Measurements from ENCODE around the gene MPC1L.

MPC1L gene

GRCh38 chrX:40603446-40603845 is 19.8 kb upstream of the MPC1L start:
- DNase-seq (ENCODE audit: low read depth in 1 of 2, low spot score in 1 of 2), result no peak
- in situ Hi-C loops (cut with HindIII; ENCODE audit: low pct_unique_long_range_greater_than_20kb, low sequenced_read_pairs), result no loop called here
- TF ChIP-seq JUND (IDR thresholded peaks at IDR 0.05; ENCODE audit: low read depth), result no peak

DNA sequence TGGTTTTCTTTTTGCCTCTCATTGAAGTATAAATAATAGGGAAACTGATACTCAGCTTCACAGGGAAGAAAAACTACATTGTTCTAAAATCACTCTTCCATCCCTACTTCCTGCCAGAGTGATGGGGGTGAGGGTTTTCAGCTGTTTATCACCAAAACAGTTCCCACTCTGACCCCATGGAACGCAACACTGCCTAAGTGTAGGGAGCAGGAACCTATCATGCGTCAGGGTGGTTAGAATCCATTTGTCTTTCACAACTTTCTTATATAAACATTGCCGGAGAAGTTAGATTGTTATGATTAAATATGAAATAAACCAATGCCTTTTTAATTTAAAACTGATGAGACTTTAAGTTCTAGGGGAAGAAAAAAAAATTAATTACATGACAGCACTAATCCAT is 15.8 kb upstream of the MPC1L start:
- no peak for DNase-seq (ENCODE audit: low read depth in 1 of 2, low spot score in 1 of 2)
- in situ Hi-C loops (cut with HindIII; ENCODE audit: low pct_unique_long_range_greater_than_20kb, low sequenced_read_pairs), result no loop called here
- TF ChIP-seq JUND (IDR thresholded peaks at IDR 0.05; ENCODE audit: low read depth), result no peak

DNA sequence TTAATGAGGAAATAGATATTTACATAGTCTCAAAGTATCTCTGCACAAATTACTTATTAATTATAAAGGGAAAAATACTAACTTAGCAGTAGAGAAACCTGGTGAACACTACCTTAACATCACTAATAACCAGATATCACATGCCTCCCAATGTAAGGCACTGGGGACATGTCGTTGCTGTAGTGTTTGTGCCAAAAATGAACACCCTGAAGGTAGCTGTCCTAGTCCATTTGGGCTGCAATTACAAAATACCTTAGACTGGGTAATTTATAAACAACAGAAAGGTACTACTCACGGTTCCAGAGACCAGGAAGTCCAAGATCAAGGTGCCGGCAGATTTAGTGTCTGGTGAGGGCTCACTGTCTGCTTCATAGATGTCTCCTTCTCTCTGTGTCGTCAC is 10.7 kb upstream of the MPC1L start:
- no peak for TF ChIP-seq JUND (IDR thresholded peaks at IDR 0.05; ENCODE audit: low read depth)

GRCh38 chrX:40615976-40616375 is 7.3 kb upstream of the MPC1L start:
- no peak for TF ChIP-seq JUND (IDR thresholded peaks at IDR 0.05; ENCODE audit: low read depth)
- in situ Hi-C loops (cut with HindIII; ENCODE audit: low pct_unique_long_range_greater_than_20kb, low sequenced_read_pairs), result no loop called here

More for the DNA sequence above, 10.7 kb upstream of the MPC1L start:
- DNase-seq (ENCODE audit: low read depth in 1 of 2, low spot score in 1 of 2), result no peak
- in situ Hi-C loops (cut with HindIII; ENCODE audit: low pct_unique_long_range_greater_than_20kb, low sequenced_read_pairs), result no loop called here

GRCh38 chrX:40617566-40617965 is 5.7 kb upstream of the MPC1L start:
- no peak for DNase-seq (ENCODE audit: low read depth in 1 of 2, low spot score in 1 of 2)
- in situ Hi-C loops (cut with HindIII; ENCODE audit: low pct_unique_long_range_greater_than_20kb, low sequenced_read_pairs), result no loop called here
- TF ChIP-seq JUND (IDR thresholded peaks at IDR 0.05; ENCODE audit: low read depth), result no peak

More at GRCh38 chrX:40615976-40616375, 7.3 kb upstream of the MPC1L start:
- no peak for DNase-seq (ENCODE audit: low read depth in 1 of 2, low spot score in 1 of 2)

DNA sequence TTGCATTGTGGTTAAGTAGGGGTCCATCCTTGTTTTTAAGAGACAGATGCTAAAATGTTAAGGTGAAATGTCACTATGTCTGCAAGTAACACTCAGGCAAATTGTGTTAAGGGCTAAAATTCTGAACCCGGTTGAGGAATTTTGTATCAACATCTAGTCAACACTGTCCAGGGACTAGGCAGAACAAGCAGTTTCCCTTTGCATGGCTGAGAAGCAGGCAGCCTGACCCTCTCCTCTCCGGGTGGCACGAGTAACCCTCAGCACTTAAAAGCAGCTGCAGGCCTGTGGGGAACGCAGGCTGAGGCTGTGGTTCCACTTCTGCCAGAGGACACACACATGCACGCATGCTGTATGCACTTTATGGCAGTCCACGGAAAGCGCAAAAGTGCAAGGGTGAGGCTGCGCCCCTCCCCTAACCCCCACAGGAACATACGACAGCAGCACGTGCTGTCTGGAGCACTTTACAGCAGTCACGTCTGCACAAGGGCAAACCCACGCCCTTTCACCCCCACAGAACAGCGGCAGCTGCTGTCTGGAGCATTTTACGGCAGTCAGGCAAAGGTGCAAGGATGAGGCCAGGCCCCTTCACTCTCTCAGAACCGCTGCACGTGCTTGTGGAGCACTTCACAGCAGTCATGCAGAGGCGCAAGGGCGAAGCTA is 619 bp upstream of the MPC1L start:
- no peak for DNase-seq (ENCODE audit: low read depth in 1 of 2, low spot score in 1 of 2)
- in situ Hi-C loops (cut with HindIII; ENCODE audit: low pct_unique_long_range_greater_than_20kb, low sequenced_read_pairs), result no loop called here
- TF ChIP-seq JUND (IDR thresholded peaks at IDR 0.05; ENCODE audit: low read depth), result no peak

DNA sequence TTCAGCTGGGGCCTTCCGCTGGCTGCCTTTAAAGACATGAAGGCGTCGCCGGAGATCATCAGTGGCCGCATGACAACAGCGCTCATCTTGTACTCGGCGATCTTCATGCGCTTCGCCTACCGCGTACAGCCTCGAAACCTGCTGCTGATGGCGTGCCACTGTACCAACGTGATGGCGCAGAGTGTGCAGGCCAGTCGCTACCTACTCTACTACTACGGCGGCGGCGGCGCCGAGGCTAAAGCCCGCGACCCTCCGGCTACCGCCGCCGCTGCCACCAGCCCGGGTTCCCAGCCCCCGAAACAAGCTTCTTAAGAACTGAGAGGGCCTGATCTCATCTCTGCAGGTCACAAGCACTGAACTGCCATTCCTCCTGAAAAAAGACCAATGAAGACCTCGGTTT is 437 bp downstream of the MPC1L start:
- no peak for TF ChIP-seq JUND (IDR thresholded peaks at IDR 0.05; ENCODE audit: low read depth)
- DNase-seq (ENCODE audit: low read depth in 1 of 2, low spot score in 1 of 2), result no peak
- in situ Hi-C loops (cut with HindIII; ENCODE audit: low pct_unique_long_range_greater_than_20kb, low sequenced_read_pairs), result no loop called here

DNA sequence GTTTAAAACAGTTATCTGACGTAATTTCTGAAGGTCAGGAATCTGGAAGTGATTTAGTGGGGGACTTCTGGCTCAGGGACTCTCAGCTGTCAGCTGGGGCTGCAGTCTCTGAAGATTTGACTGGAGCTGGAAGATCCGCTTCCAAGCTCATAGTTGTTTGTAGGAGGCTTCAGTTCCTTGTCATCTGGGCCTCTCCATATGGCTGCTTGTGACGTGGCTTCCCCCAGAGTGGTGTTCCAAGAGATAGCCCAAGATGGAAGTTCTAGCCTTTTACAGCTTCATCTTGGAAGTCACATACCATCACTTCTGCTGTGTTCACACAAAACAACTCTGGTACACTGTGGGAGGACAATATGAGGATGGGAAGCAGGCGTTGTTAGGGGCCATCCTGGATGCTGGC is 2.1 kb downstream of the MPC1L start:
- no peak for TF ChIP-seq JUND (IDR thresholded peaks at IDR 0.05; ENCODE audit: low read depth)
- no peak for DNase-seq (ENCODE audit: low read depth in 1 of 2, low spot score in 1 of 2)
- in situ Hi-C loops (cut with HindIII; ENCODE audit: low pct_unique_long_range_greater_than_20kb, low sequenced_read_pairs), result no loop called here

- no peak for DNase-seq (ENCODE audit: low read depth in 1 of 2, low spot score in 1 of 2)
- in situ Hi-C loops (cut with HindIII; ENCODE audit: low pct_unique_long_range_greater_than_20kb, low sequenced_read_pairs), result no loop called here
- TF ChIP-seq JUND (IDR thresholded peaks at IDR 0.05; ENCODE audit: low read depth), result no peak
Measured at GRCh38 chrX:40628506-40628905, 5.3 kb downstream of the MPC1L start.

GRCh38 chrX:40632199-40632598 is 9.0 kb downstream of the MPC1L start:
- no peak for DNase-seq (ENCODE audit: low read depth in 1 of 2, low spot score in 1 of 2)
- no peak for TF ChIP-seq JUND (IDR thresholded peaks at IDR 0.05; ENCODE audit: low read depth)
- in situ Hi-C loops (cut with HindIII; ENCODE audit: low pct_unique_long_range_greater_than_20kb, low sequenced_read_pairs), result no loop called here

DNA sequence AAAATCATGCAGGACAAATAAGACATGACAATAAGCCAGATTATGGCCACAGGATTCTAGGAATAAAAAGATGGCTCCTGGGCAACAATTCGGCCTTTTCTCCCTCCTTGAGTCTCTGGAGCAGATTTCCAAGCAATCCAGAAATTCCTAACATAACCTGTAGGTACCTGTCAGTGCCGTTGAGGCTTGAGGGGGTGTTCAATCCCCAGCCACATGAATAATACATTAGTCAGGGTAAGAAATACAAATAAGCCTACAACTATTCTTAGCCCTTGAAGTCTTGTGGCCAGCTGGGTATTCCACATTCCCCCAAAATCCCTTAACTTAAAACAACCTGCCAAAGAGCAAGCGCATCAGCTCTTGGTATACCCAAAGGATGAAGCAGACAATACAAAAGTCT is 14.5 kb downstream of the MPC1L start:
- no peak for DNase-seq (ENCODE audit: low read depth in 1 of 2, low spot score in 1 of 2)
- in situ Hi-C loops (cut with HindIII; ENCODE audit: low pct_unique_long_range_greater_than_20kb, low sequenced_read_pairs), result no loop called here
- TF ChIP-seq JUND (IDR thresholded peaks at IDR 0.05; ENCODE audit: low read depth), result no peak

- in situ Hi-C loops (cut with HindIII; ENCODE audit: low pct_unique_long_range_greater_than_20kb, low sequenced_read_pairs), result no loop called here
- no peak for DNase-seq (ENCODE audit: low read depth in 1 of 2, low spot score in 1 of 2)
- TF ChIP-seq JUND (IDR thresholded peaks at IDR 0.05; ENCODE audit: low read depth), result no peak
Measured at GRCh38 chrX:40644176-40644575, 20.9 kb downstream of the MPC1L start.

DNA sequence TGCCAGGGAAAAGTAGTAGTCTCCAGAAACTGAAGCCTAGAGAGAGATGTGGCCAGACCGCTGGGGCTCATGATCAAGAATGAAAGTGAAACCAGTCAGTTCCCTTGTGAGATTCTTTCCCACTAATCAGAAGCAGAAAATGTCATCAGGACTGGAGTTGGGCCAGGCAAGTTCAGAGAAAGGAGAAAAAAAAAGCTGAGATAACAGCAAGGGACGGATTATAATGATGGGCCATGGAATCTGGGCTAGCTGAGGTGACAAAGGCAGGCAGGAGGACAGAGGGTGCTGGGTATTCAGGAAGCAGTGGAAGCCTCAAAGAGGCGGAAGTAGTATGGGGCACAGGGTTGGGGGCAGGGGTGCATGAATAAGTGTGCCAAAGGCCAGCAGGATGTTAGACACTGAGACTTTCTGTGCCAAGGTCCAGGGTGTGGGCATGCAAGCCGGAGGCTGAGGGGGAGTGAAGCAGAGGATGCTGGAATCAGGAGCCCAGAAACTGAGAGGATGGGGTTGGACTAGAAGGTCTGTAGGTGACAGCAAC is 21.7 kb downstream of the MPC1L start:
- in situ Hi-C loops (cut with HindIII; ENCODE audit: low pct_unique_long_range_greater_than_20kb, low sequenced_read_pairs), result no loop called here
- DNase-seq (ENCODE audit: low read depth in 1 of 2, low spot score in 1 of 2), result no peak
- TF ChIP-seq JUND (IDR thresholded peaks at IDR 0.05; ENCODE audit: low read depth), result no peak

Measured in T47D (cell line).